Measurements from ENCODE around the gene TKFC.

TKFC gene

DNA sequence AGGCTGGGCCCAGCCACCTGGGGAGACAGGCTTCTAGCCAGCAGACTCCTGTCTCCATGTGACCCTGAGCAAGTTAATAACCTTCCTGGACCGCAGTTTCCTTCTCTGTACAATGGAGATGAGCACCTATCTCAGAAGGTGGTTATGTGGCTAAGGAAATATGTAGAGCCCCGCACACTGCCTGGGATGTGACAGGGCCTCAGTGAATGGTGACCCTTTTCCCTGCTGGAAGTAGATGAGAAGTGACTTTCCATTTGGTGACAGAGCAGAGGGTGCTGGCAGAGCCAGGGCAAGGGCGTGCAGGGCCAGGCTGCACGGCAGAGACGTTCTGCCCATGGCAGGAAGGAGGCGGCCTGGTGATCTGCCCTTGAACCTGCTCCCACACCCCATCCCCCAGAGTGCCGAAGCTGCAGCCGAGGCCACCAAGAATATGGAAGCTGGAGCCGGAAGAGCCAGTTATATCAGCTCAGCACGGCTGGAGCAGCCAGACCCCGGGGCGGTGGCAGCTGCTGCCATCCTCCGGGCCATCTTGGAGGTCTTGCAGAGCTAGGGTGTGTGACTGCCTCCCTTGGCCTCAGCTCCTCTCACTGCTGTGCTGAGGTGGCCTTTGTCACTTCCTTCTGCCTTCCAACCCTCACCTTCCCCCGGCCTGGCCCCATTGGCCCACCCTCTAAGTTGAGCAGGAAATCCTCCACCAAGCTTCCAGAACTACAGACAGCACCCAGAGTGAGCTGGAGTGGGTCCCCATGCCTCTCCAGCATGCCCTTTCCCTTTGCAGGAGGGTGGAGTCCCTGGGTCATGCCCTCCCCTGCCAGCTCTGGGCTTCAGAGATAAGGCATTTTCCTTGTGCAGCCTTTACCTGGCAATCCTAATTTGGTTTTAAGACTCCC lies 13.2 kb downstream of the TKFC start:
- DNase-seq (ENCODE audit: low spot score) = no peak

GRCh38 chr11:61347916-61348461 lies 15.0 kb downstream of the TKFC start:
- no peak for DNase-seq (ENCODE audit: low spot score)

DNA sequence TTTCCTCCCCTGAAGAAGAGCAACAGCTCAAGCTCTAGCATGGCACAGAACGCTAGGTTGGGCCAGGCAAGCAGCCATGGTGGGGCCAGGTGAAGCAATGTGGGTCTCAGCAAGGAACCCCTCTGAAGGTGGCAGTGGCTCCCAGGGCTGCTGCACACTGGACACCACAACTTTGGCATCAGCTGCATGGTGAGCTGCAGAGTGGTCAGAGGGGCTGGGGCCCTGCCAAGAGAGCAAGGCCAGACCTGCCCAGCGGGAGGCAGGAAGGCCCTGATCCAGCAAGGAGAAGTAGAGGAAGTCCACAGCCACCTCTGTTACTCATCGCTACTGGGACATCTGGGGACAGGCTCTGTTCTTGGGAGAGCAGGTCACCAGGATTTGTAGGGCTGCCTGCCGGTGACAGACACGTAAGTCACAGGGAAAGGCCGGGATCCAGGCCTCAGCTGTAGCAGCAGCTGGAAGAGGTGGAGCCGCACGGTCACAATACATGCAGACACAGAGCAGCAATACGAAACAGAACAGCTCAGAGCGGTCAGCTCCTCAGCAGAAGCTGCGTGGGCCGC lies 16.2 kb downstream of the TKFC start:
- DNase-seq (ENCODE audit: low spot score) = no peak

GRCh38 chr11:61349916-61350315 lies 16.9 kb downstream of the TKFC start:
- no peak for DNase-seq (ENCODE audit: low spot score)

GRCh38 chr11:61350336-61350735 lies 17.3 kb downstream of the TKFC start:
- DNase-seq (ENCODE audit: low spot score) = no peak

- no peak for DNase-seq (ENCODE audit: low spot score)
Observed at GRCh38 chr11:61350803-61351202, 17.8 kb downstream of the TKFC start.

DNA sequence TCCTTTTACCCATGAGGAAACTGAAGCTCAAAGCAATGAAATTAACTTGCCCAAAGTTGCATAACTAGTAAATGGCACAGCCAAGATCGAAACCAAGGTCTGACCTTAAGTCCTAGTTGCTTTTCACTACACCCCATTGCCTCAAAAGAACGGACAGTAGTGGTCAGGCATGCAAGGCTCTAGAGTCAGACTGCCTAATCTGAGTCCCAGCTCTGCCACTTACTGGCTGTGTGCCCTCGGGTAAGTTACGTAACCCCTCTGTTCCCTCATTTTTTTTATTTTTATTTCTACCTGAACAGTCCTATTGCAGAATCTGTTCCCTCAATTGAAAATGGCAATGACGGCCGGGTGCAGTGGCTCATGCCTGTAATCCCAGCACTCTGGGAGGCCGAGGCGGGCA lies 19.0 kb downstream of the TKFC start:
- no peak for DNase-seq (ENCODE audit: low spot score)

DNA sequence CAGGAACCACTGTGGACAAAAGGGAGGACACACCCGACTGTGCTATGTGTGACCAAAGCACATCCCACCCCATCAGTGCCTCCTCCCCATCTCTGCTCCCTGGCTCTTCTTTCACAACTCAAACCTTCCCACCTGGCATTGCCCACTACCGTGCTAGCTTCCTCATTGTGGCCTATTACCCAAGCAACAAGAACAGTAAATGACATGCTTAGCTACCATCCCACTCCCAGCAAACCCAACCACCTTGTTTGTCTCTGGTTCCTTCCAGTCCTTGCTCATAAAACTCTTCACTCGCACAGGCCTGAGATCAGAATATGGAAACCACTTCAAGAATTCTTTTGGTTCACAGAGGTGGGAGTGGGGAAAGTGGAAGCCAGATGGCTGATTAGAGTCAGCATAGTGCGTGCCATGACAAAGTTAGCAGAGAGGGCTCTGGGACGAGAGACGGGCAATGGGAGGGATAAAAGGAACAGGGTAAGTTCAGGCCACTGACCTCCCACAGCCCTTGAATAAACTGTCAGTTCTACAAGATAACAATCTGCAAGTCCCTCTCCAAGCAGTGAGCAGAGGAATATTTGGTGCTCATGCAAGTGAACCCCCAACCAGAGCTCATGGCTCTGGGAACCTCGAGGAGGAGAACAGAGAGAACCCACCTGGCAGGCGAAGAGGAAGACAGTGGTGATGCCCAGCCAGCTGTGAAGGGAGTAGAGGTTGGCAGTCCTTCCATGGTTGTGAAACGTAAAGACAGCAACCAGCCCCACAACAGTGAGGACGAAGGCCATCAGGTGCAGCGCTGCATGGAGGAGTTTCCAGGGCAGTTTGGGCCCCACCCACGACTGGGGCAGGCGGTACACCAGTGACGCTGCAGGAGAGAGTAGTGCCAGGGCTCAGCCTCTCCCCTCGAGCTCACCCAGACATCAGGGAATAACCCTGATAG lies 20.4 kb downstream of the TKFC start:
- DNase-seq (ENCODE audit: low spot score) = no peak

GRCh38 chr11:61354208-61354607 lies 21.2 kb downstream of the TKFC start:
- no peak for DNase-seq (ENCODE audit: low spot score)

- DNase-seq (ENCODE audit: low spot score) = no peak
Observed at GRCh38 chr11:61356706-61357105, 23.7 kb downstream of the TKFC start.

GRCh38 chr11:61357233-61357893 lies 24.3 kb downstream of the TKFC start:
- no peak for DNase-seq (ENCODE audit: low spot score)

DNA sequence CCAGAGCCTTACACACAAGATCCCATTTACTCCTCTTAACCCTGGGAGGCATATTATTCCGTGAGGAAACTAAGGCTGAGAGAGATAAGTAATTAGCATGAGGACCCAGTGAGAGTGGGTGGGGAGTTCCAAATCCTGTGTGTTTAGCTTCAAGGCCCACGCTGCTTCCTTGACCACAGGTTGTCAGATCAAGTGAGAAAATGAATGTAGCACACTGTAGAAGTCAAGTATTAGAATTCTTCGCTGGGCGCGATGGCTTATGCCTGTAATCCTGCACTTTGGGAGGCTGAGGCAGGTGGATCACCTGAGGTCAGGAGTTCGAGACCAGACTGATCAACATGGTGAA lies 24.8 kb downstream of the TKFC start:
- DNase-seq (ENCODE audit: low spot score) = no peak

- no peak for DNase-seq (ENCODE audit: low spot score)
Observed at GRCh38 chr11:61358566-61358965, 25.5 kb downstream of the TKFC start.

- DNase-seq (ENCODE audit: low spot score) = no peak
Observed at GRCh38 chr11:61359516-61359915, 26.5 kb downstream of the TKFC start.

DNA sequence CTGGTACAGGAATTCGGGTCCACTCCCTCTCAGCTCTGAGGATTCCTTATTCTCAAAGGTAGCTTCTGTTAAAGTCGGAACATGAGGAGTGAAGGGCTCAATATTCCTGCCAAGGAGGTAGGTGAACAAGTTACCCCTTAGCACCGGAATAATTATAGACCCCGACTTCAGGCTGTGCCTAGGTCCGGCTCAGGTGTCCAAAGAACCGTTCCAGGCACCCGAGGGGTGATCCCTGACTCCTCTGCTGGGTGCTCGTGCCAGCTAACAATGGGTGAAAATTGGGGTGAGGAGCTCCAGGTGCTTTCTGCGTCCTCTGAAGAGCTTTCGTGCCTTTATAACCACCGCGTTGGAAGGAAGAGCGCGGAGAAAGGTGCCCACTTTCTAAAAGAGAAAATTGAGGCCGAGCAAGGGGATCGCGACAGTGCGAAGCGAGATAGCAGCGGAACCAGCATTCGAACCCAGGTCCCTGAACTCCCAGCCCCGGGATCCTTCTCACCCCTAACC lies 28.3 kb downstream of the TKFC start:
- no peak for DNase-seq (ENCODE audit: low spot score)

DNA sequence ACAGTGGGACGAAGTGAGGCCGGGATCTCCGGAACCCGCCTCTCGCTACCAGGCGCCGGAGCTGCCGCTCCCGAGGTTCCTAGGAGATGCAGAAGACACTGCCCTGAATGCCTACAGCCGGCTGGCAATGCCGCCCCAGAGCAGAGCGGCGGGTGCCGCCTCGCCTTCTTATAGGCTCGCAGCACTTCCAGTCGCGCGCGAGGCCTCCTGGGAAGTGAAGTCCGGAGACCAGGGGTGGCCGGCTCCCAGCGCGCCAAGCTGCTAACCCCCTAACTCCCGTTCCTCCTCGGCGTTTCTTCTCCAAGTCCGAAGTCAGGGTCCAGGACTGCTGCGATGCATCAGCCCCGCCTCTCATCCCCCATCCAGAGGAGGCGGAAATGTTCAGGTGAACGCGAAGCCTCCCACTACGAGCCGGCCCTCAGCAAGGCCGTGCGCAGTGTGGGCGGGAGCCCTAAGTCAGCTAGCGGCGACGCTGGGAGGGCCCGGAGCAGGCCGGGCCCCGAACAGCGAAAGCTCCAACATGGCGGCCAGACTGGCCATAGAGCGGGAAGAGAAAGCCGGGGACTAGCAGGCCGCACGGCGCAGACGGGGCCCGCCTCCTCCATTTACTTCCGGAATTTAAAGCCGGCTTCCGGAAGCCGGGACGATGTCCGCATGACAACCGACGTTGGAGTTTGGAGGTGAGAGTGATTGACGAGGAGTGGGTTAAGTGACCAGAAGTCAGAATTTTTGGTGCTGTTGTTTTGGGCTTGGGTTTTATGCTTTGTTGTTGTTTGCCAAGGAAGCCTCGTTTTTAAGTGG lies 28.9 kb downstream of the TKFC start, which contains the start of the genes CYB561A3 and TMEM138:
CYB561A3 (minus strand) TSS at position 142 of the 801 bp plus-strand sequence. CDS start 5,169 bp downstream, outside the sequence.
TMEM138 (plus strand) TSS at position 634 of the 801 bp plus-strand sequence. CDS start 2,017 bp downstream, outside the sequence.
- DNase-seq (ENCODE audit: low spot score) = peak; percentile 94

DNA sequence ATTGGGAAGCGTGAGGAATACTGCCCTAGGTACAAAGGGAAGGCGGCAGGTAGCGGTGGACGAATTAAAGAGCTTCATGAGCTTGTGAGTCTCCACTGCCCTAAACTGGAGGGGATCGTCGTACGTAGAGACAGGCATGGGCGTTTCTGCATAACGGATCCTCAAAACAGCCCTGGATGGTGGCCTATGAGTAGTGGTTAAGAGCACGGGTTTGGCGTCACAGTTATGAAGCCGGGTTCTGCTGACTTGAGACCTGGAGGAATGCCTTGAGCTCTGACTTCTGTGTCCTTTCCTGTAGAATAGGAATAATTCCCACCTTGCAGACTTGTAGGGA lies 29.5 kb downstream of the TKFC start:
- peak; percentile 17 for DNase-seq (ENCODE audit: low spot score)

DNA sequence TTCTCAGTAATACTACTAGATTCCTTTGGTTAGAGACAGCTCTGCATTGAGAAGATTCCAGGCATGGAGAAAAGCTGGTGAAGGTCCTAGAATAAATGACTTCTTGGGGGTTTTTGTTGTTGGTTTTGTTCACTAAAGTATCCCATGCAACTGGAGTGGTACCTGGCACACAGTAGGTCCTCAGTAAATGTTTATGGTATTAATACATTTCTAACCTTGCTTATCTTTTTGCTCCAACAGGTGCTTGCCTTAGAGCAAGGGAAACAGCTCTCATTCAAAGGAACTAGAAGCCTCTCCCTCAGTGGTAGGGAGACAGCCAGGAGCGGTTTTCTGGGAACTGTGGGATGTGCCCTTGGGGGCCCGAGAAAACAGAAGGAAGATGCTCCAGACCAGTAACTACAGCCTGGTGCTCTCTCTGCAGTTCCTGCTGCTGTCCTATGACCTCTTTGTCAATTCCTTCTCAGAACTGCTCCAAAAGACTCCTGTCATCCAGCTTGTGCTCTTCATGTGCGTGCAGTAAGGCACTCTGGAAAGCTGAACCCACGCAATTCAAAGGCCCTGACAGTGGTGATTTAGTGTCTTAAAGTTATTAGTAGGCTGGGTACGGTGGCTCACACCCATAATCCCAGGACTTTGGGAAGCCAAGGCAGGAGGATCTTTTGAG lies 31.1 kb downstream of the TKFC start:
- no peak for DNase-seq (ENCODE audit: low spot score)

DNA sequence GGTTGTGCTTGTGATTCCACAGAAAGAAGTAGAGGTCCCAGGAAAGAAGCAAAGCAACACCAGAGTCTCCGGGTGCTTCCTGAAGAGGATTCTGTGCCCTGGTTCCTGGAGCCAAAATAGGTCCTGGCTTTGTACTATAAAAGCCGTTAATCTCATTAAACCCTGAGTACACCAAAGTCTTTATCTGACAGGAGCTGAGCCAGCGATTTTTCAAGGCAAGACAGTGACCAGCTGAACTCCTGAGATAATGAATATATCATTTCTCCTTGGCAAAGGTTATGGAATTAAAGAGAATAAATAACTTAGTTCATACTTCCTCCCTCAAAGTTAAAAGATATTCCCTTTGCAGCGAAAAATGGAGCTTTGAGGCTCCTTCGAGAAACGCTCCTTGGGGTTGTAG lies 34.4 kb downstream of the TKFC start:
- DNase-seq (ENCODE audit: low spot score) = no peak

DNA sequence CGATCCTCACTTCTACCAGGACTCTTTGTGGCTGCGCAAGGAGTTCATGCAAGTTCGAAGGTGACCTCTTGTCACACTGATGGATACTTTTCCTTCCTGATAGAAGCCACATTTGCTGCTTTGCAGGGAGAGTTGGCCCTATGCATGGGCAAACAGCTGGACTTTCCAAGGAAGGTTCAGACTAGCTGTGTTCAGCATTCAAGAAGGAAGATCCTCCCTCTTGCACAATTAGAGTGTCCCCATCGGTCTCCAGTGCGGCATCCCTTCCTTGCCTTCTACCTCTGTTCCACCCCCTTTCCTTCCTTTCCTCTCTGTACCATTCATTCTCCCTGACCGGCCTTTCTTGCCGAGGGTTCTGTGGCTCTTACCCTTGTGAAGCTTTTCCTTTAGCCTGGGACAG lies 35.6 kb downstream of the TKFC start:
- DNase-seq (ENCODE audit: low spot score) = no peak
